HepG2 (cell line): ENCODE measurements around the gene PPP1R16B. TPM values are rescaled to one million over a fixed set of nuclear protein-coding genes. Genes with fewer than 3 reads are reported as not detected.

Experiments used
- CBX1 ChIP-seq: IDR thresholded peaks from one replicate; pipeline ENCODE4 v1.6.1; 2016; ENCODE audit warnings: antibody characterized with exemption, low read depth
- ELF4 ChIP-seq: sonication (generic); formaldehyde crosslinking; IDR thresholded peaks from 2 replicates; pipeline ENCODE4 v1.5.0; 2020; ENCODE audit warnings: missing genetic modification reagents, mild to moderate bottlenecking, moderate library complexity, borderline replicate concordance
- HOXA5 ChIP-seq: sonication (generic); formaldehyde crosslinking; IDR thresholded peaks from 2 replicates; pipeline ENCODE4 v1.4.0; 2020; ENCODE audit warnings: missing genetic modification reagents
- HOXA7 ChIP-seq: sonication (generic); formaldehyde crosslinking; IDR thresholded peaks from 2 replicates; pipeline ENCODE4 v1.8.1; 2022; ENCODE audit warnings: mild to moderate bottlenecking, missing genetic modification reagents, moderate library complexity
- KDM2A ChIP-seq: sonication (generic); formaldehyde crosslinking; IDR thresholded peaks from 2 replicates; pipeline ENCODE4 v1.4.0; 2020; ENCODE audit warnings: low read depth, missing genetic modification reagents, borderline replicate concordance
- KDM3A ChIP-seq: IDR thresholded peaks from 2 replicates; pipeline ENCODE4 v1.6.1; 2018; ENCODE audit warnings: low read depth, missing compliant biosample characterization
- MAFK ChIP-seq, 2 experiments: IDR thresholded peaks in 1 of 2; conservative IDR thresholded peaks in 1 of 2; 2 replicates each; pipeline ENCODE4 v1.6.1; 2011; ENCODE audit warnings: improper control_type of control experiment in 2 of 2, low read length in 2 of 2
- MIER2 ChIP-seq: IDR thresholded peaks from 2 replicates; pipeline ENCODE4 v1.6.1; 2016; ENCODE audit warnings: missing biosample characterization, missing genetic modification reagents
- MTA3 ChIP-seq: sonication (generic); formaldehyde crosslinking; IDR thresholded peaks from 2 replicates; pipeline ENCODE4 v1.4.0; 2020; ENCODE audit warnings: missing genetic modification reagents
- MXI1 ChIP-seq: IDR thresholded peaks from 3 replicates; pipeline ENCODE4 v1.6.1; 2012; ENCODE audit warnings: low read depth, low read length, inconsistent platforms, borderline replicate concordance
- PPARG ChIP-seq: conservative IDR thresholded peaks from 2 replicates; pipeline ENCODE4 v1.6.1; 2016; ENCODE audit warnings: missing biosample characterization, missing genetic modification reagents
- RBM39 ChIP-seq: fragments of 200-400 bp; formaldehyde crosslinking; IDR thresholded peaks from one replicate; pipeline ENCODE4 v1.6.1; 2018; ENCODE audit warnings: antibody characterized with exemption, mild to moderate bottlenecking, low read depth, low read length; ENCODE audit not compliant: poor library complexity, severe bottlenecking
- RFX1 ChIP-seq: fragments of 450-650 bp; IDR thresholded peaks from 2 replicates; pipeline ENCODE4 v1.6.1; 2017
- SOX5 ChIP-seq: IDR thresholded peaks from 2 replicates; pipeline ENCODE4 v1.6.1; 2016; ENCODE audit warnings: borderline replicate concordance
- SPEN ChIP-seq: sonication (generic); formaldehyde crosslinking; IDR thresholded peaks from 2 replicates; pipeline ENCODE4 v1.5.1; 2020; ENCODE audit warnings: low read depth, mild to moderate bottlenecking, missing genetic modification reagents
- TGIF2 ChIP-seq: IDR thresholded peaks from 2 replicates; pipeline ENCODE4 v1.6.1; 2016; ENCODE audit warnings: control low read depth, missing compliant biosample characterization
- WIZ ChIP-seq: sonication (generic); formaldehyde crosslinking; IDR thresholded peaks from 2 replicates; pipeline ENCODE4 v1.5.1; 2020; ENCODE audit warnings: mild to moderate bottlenecking, missing genetic modification reagents
- ZNF563 ChIP-seq: sonication (generic); formaldehyde crosslinking; IDR thresholded peaks from 2 replicates; pipeline ENCODE4 v1.8.0; 2022; ENCODE audit warnings: mild to moderate bottlenecking, moderate library complexity, missing genetic modification reagents
- ZNF724P ChIP-seq: sonication (generic); formaldehyde crosslinking; IDR thresholded peaks from 2 replicates; pipeline ENCODE4 v1.8.0; 2022; ENCODE audit warnings: missing genetic modification reagents, borderline replicate concordance
- ZNF773 ChIP-seq: sonication (generic); formaldehyde crosslinking; IDR thresholded peaks from 2 replicates; pipeline ENCODE4 v1.4.0; 2020; ENCODE audit warnings: missing genetic modification reagents, borderline replicate concordance
- ZSCAN20 ChIP-seq: sonication (generic); formaldehyde crosslinking; IDR thresholded peaks from 2 replicates; pipeline ENCODE4 v1.4.0; 2020; ENCODE audit warnings: missing genetic modification reagents, mild to moderate bottlenecking, borderline replicate concordance
- polyA plus RNA-seq, 8 experiments: library from polyadenylated mRNA; depleted of rRNA in 3 of 8; stranded (reverse) in 7 of 8; unstranded in 1 of 8; fragments of >200 nt; fragmentation: Illumina TruSeq in 4 of 8; extraction: Trizol in 4 of 8; gene quantifications; 2 replicates each; pipeline versions ENCODE4 v1.2.1 to v1.2.3, GENCODE V29; 2011 to 2016; ENCODE audit warnings: low read depth in 4 of 8, missing spikeins in 1 of 8, mixed read lengths in 1 of 8; ENCODE audit not compliant: insufficient read depth in 1 of 8
- total RNA-seq, 5 experiments: library from RNA; depleted of rRNA; stranded (reverse); fragments of >200 nt; fragmentation: Illumina TruSeq; extraction: Trizol; gene quantifications; 2 replicates each; pipeline ENCODE4 v1.2.3, GENCODE V29; 2016; ENCODE audit warnings: low read depth in 1 of 5
- TF ChIP-seq, protein P1 (sequence below): sonication (generic); formaldehyde crosslinking; conservative IDR thresholded peaks from 2 replicates; pipeline ENCODE4 v1.4.0; 2020; ENCODE audit warnings: missing genetic modification reagents
- TF ChIP-seq, protein P2 (sequence below): sonication (generic); formaldehyde crosslinking; IDR thresholded peaks from 2 replicates; pipeline ENCODE4 v1.4.0; 2020; ENCODE audit warnings: missing genetic modification reagents, low read depth, mild to moderate bottlenecking, borderline replicate concordance
- TF ChIP-seq, protein P3 (sequence below): sonication (generic); formaldehyde crosslinking; IDR thresholded peaks from 2 replicates; pipeline ENCODE4 v1.4.0; 2020; ENCODE audit warnings: mild to moderate bottlenecking, missing genetic modification reagents
- TF ChIP-seq, protein P4 (sequence below): sonication (generic); formaldehyde crosslinking; IDR thresholded peaks from 2 replicates; pipeline ENCODE4 v1.5.1; 2020; ENCODE audit warnings: mild to moderate bottlenecking, missing genetic modification reagents

PPP1R16B gene
- total and polyA plus RNA-seq, 2 of the 13 experiments (the other 11 are each of a cell fraction or from before 2014, with no cell fraction given): 0.02 to 0.11 TPM

DNA sequence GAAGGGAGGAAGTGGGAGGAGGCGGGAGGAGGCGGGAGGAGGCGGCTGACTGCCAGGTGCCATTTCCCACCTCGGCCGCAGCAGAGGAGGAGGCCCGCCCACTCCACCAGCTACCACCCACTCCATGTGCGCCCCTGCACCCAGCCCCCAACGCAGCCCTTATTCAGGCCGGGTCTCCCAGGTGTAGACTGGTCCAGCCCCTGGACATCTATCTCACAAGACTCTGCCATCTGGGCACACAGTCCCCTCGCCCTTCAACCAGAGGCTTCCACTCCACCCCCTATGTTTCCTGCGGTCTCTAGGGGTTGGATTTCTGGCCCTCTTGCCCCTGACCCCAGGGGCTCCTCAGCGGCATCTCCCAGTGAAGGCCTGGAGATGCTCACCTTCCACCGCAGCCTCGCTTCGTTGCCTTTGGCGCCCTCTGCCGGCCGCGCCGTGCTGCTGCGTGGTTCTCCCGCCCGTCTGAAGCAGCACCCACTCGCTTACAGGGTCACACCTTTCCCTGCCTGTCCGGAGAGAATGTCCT lies 88.1 kb downstream of the PPP1R16B start (continued):
- TF ChIP-seq WIZ (no peak), ZNF724P (CRISPR knock-in tag) (0 out of 2 replicates have a peak, but pooled peaks have one; percentile 29), RFX1 (no peak), RBM39 (peak; percentile 32), MTA3 (CRISPR knock-in tag) (0 out of 2 replicates have a peak, but pooled peaks have one; percentile 32), MAFK (conservative IDR thresholded peaks at IDR 0.05 in 1 of 2, IDR thresholded peaks at IDR 0.05 in 1 of 2; ENCODE audit: low read length in 2 of 2) (no peak), HOXA7 (CRISPR knock-in tag) (0 out of 2 replicates have a peak, but pooled peaks have one; percentile 59), MXI1 (peak; percentile 17; the same call in 1 of the 3 replicates), CBX1 (peak; percentile 37), TGIF2 (CRISPR knock-in tag) (no peak), PPARG (CRISPR knock-in tag) (no peak), ZSCAN20 (CRISPR knock-in tag) (no peak), KDM2A (CRISPR knock-in tag) (peak; percentile 86), SOX5 (0 out of 2 replicates have a peak, but pooled peaks have one; percentile 4), HOXA5 (no peak), MIER2 (CRISPR knock-in tag) (0 out of 2 replicates have a peak, but pooled peaks have one; percentile 21), ZNF773 (CRISPR knock-in tag) (no peak), SPEN (CRISPR knock-in tag) (0 out of 2 replicates have a peak, but pooled peaks have one; percentile 23), KDM3A (CRISPR knock-in tag) (0 out of 2 replicates have a peak, but pooled peaks have one; percentile 55), ZNF563 (CRISPR knock-in tag) (peak; percentile 84; the same call in 1 of the 2 replicates), ELF4 (no peak)
- TF ChIP-seq, protein P1, sequence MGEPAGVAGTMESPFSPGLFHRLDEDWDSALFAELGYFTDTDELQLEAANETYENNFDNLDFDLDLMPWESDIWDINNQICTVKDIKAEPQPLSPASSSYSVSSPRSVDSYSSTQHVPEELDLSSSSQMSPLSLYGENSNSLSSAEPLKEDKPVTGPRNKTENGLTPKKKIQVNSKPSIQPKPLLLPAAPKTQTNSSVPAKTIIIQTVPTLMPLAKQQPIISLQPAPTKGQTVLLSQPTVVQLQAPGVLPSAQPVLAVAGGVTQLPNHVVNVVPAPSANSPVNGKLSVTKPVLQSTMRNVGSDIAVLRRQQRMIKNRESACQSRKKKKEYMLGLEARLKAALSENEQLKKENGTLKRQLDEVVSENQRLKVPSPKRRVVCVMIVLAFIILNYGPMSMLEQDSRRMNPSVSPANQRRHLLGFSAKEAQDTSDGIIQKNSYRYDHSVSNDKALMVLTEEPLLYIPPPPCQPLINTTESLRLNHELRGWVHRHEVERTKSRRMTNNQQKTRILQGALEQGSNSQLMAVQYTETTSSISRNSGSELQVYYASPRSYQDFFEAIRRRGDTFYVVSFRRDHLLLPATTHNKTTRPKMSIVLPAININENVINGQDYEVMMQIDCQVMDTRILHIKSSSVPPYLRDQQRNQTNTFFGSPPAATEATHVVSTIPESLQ (CRISPR knock-in tag): no peak
- TF ChIP-seq, protein P2, sequence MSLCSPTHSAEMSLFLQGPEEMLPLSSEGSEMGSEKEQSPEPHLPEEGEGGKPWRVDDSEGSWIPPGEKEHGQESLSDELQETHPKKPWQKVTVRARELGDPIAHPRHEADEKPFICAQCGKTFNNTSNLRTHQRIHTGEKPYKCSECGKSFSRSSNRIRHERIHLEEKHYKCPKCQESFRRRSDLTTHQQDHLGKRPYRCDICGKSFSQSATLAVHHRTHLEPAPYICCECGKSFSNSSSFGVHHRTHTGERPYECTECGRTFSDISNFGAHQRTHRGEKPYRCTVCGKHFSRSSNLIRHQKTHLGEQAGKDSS (CRISPR knock-in tag): peak; percentile 59; the same call in 1 of the 2 replicates
- TF ChIP-seq, protein P3, sequence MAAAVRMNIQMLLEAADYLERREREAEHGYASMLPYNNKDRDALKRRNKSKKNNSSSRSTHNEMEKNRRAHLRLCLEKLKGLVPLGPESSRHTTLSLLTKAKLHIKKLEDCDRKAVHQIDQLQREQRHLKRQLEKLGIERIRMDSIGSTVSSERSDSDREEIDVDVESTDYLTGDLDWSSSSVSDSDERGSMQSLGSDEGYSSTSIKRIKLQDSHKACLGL (CRISPR knock-in tag): no peak
- TF ChIP-seq, protein P4, sequence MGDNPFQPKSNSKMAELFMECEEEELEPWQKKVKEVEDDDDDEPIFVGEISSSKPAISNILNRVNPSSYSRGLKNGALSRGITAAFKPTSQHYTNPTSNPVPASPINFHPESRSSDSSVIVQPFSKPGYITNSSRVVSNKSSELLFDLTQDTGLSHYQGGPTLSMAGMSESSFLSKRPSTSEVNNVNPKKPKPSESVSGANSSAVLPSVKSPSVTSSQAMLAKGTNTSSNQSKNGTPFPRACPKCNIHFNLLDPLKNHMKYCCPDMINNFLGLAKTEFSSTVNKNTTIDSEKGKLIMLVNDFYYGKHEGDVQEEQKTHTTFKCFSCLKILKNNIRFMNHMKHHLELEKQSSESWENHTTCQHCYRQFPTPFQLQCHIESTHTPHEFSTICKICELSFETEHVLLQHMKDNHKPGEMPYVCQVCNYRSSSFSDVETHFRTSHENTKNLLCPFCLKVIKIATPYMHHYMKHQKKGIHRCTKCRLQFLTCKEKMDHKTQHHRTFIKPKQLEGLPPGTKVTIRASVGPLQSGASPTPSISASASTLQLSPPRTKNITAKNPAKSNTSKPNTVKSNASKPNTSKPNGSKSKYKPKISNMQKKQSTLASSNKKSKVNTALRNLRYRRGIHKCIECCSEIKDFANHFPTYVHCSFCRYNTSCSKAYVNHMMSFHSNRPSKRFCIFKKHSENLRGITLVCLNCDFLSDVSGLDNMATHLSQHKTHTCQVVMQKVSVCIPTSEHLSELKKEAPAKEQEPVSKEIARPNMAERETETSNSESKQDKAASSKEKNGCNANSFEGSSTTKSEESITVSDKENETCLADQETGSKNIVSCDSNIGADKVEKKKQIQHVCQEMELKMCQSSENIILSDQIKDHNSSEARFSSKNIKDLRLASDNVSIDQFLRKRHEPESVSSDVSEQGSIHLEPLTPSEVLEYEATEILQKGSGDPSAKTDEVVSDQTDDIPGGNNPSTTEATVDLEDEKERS (CRISPR knock-in tag): no peak
